ENCODE results near the gene RPL13A.

The RPL13A gene

GRCh38 chr19:49506575-49507105 is 19.2 kb downstream of the RPL13A start:
- DNase-seq (ENCODE audit: low spot score), result peak; percentile 85
- TF ChIP-seq CTCF (IDR thresholded peaks at IDR 0.05; ENCODE audit: extremely low read depth, insufficient read depth, missing control alignments), result peak; percentile 89
- in situ Hi-C loops (cut with MboI; ENCODE audit: low pct_unique_long_range_greater_than_20kb, low sequenced_read_pairs, unreplicated experiment), result no loop called here

- no peak for DNase-seq (ENCODE audit: low spot score)
- in situ Hi-C loops (cut with MboI; ENCODE audit: low pct_unique_long_range_greater_than_20kb, low sequenced_read_pairs, unreplicated experiment), result no loop called here
- no peak for TF ChIP-seq CTCF (IDR thresholded peaks at IDR 0.05; ENCODE audit: extremely low read depth, insufficient read depth, missing control alignments)
These were observed 20.5 kb downstream of the RPL13A start for GRCh38 chr19:49507803-49508494.

- in situ Hi-C loops (cut with MboI; ENCODE audit: low pct_unique_long_range_greater_than_20kb, low sequenced_read_pairs, unreplicated experiment), result no loop called here
- TF ChIP-seq CTCF (IDR thresholded peaks at IDR 0.05; ENCODE audit: extremely low read depth, insufficient read depth, missing control alignments), result no peak
- peak; percentile 62 for DNase-seq (ENCODE audit: low spot score)
These were observed 25.8 kb downstream of the RPL13A start for GRCh38 chr19:49512970-49513745.

- in situ Hi-C loops (cut with MboI; ENCODE audit: low pct_unique_long_range_greater_than_20kb, low sequenced_read_pairs, unreplicated experiment), result no loop called here
- no peak for DNase-seq (ENCODE audit: low spot score)
- TF ChIP-seq CTCF (IDR thresholded peaks at IDR 0.05; ENCODE audit: extremely low read depth, insufficient read depth, missing control alignments), result no peak
These were observed 26.3 kb downstream of the RPL13A start for GRCh38 chr19:49513746-49514118.

- DNase-seq (ENCODE audit: low spot score), result no peak
- TF ChIP-seq CTCF (IDR thresholded peaks at IDR 0.05; ENCODE audit: extremely low read depth, insufficient read depth, missing control alignments), result no peak
- in situ Hi-C loops (cut with MboI; ENCODE audit: low pct_unique_long_range_greater_than_20kb, low sequenced_read_pairs, unreplicated experiment), result no loop called here
These were observed 26.7 kb downstream of the RPL13A start for GRCh38 chr19:49514151-49514550.

- TF ChIP-seq CTCF (IDR thresholded peaks at IDR 0.05; ENCODE audit: extremely low read depth, insufficient read depth, missing control alignments), result no peak
- in situ Hi-C loops (cut with MboI; ENCODE audit: low pct_unique_long_range_greater_than_20kb, low sequenced_read_pairs, unreplicated experiment), result no loop called here
- no peak for DNase-seq (ENCODE audit: low spot score)
These were observed 28.4 kb downstream of the RPL13A start for GRCh38 chr19:49515767-49516166.

Measured in GM13977 (cell line).